NT2/D1 (cell line): ENCODE data around the gene PEAK3.

ENCODE experiments used
- YY1 ChIP-seq: IDR thresholded peaks from 2 replicates; pipeline ENCODE4 v1.6.1; 2011; ENCODE audit not compliant: insufficient read length, insufficient read depth
- ZNF274 ChIP-seq: IDR thresholded peaks from 2 replicates; pipeline ENCODE4 v1.6.1; 2011; ENCODE audit warnings: mild to moderate bottlenecking, low read depth, low read length

DNA sequence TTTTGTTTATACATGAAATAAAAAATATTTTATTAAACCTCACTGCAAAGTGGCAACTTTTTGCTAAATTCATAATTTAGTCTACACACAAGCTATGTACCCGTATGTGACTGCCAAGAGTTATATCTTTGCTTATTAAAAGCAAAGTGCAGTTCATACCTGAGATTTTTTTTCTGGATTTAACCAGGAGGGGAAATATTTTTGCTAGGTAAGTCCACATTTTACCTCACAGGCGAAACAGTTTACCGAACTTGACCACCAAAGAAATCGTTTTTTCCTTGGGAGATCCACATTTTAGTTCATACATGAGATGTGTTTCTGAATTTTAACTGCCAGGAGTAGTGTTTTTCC, 13.5 kb downstream of the PEAK3 start:
- TF ChIP-seq ZNF274 (no peak), YY1 (no peak)
